Measurements from ENCODE around the gene DTNBP1. TPM values are rescaled to one million over a fixed set of nuclear protein-coding genes. Genes with fewer than 3 reads are reported as not detected.

Gene DTNBP1
- total and polyA plus RNA-seq, 2 of the 8 experiments (the other 6 are each of a cell fraction or from before 2014, with no cell fraction given), result 13.5 to 22.1 TPM

DNA sequence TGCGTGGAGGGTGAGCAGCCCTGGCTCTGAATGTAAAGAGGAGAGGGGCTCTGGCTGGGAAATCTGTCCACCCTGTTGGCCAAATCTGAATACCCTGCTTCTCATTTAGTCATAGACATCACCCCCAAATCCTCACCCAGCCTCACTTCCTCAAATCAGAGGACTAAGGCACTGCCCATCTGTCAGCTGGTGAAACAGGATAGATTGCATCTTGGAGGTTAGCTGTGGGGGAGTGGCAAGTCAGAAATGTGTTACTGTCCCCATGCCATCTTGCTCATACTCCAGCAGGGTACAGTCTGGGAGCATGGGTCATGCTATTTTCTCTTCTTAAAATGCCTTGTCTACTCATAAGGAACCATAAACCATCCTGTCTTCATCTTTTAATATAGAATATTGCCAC, 9.5 kb upstream of the DTNBP1 start:
- H3K18ac ChIP-seq (ENCODE audit: extremely low read depth, low read length), result no peak overlapping the region
- no peak overlapping the region for H3K23ac ChIP-seq (ENCODE audit: insufficient read length)
- no peak overlapping the region for H4K8ac ChIP-seq (ENCODE audit: extremely low read depth, insufficient read depth, low read length)
- no peak overlapping the region for H4K91ac ChIP-seq (replicated peaks; ENCODE audit: insufficient read length, low read length)
- H3K27ac ChIP-seq (ENCODE audit: low read depth, low read length), result no peak overlapping the region
- H3K9me3 ChIP-seq (ENCODE audit: insufficient read depth in 2 of 2, low read depth in 1 of 2, low read length in 1 of 2), result no peaks in the 10 kb centered on the region
- H3K79me1 ChIP-seq (ENCODE audit: low read depth, low read length), result no peaks in the 10 kb centered on the region
- H3K79me2 ChIP-seq (ENCODE audit: control insufficient read depth in 1 of 2, insufficient read depth in 2 of 2, low read length in 2 of 2), result no peaks in the 10 kb centered on the region
- H4K5ac ChIP-seq (ENCODE audit: insufficient read length, low read depth, low read length), result no peak overlapping the region
- no peak overlapping the region for H2BK20ac ChIP-seq (ENCODE audit: low read length)
- no peaks in the 10 kb centered on the region for H3K23me2 ChIP-seq (ENCODE audit: low read depth, low read length)
- H3K4me1 ChIP-seq (replicated peaks in 1 of 4; ENCODE audit: control insufficient read depth in 3 of 4, insufficient read depth in 4 of 4, low read length in 3 of 4), result peaks cover 0 to 8% (median 3%) of the 10 kb centered on the region in 4 experiments; a peak in 4 of 7 replicates
- no peak overlapping the region for H3K14ac ChIP-seq (ENCODE audit: insufficient read length)
- TF ChIP-seq CEBPB (IDR thresholded peaks at IDR 0.05; ENCODE audit: low read depth, low read length), result no peak
- no peak for TF ChIP-seq NANOG (IDR thresholded peaks at IDR 0.05; ENCODE audit: insufficient read depth, low read depth, low read length, poor library complexity, severe bottlenecking)
- TF ChIP-seq HDAC2 (IDR thresholded peaks at IDR 0.05; ENCODE audit: borderline replicate concordance in 1 of 2, low read depth in 2 of 2, low read length in 2 of 2), result no peak
- TF ChIP-seq, protein P1, sequence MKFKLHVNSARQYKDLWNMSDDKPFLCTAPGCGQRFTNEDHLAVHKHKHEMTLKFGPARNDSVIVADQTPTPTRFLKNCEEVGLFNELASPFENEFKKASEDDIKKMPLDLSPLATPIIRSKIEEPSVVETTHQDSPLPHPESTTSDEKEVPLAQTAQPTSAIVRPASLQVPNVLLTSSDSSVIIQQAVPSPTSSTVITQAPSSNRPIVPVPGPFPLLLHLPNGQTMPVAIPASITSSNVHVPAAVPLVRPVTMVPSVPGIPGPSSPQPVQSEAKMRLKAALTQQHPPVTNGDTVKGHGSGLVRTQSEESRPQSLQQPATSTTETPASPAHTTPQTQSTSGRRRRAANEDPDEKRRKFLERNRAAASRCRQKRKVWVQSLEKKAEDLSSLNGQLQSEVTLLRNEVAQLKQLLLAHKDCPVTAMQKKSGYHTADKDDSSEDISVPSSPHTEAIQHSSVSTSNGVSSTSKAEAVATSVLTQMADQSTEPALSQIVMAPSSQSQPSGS (IDR thresholded peaks at IDR 0.05; ENCODE audit: low read length), result no peak
- no peak for TF ChIP-seq SP2 (IDR thresholded peaks at IDR 0.05; ENCODE audit: low read length)
- TF ChIP-seq POU5F1 (IDR thresholded peaks at IDR 0.05; ENCODE audit: low read depth, low read length), result no peak
- no peak for TF ChIP-seq EGR1 (IDR thresholded peaks at IDR 0.05; ENCODE audit: borderline replicate concordance, low read depth, low read length)
- H2BK12ac ChIP-seq (ENCODE audit: low read depth, low read length), result no peak overlapping the region
- no peak overlapping the region for H2BK5ac ChIP-seq (ENCODE audit: low read depth, low read length)
- 92% methylated on average over 1 of the region's 1 CpG; no CpG with 5 or more reads in 1 of the 2 experiments for WGBS, 2 experiments (ENCODE audit: extremely low coverage in 1 of 2, insufficient coverage in 1 of 2, insufficient read length in 1 of 2, insufficient replicate concordance in 2 of 2, low coverage in 1 of 2, low lambda C conversion rate in 2 of 2, missing lambda C conversion rate in 1 of 2)
- H2AK5ac ChIP-seq (ENCODE audit: low read depth, low read length), result no peak overlapping the region
- no peaks in the 10 kb centered on the region for H4K20me1 ChIP-seq (replicated peaks in 1 of 2; ENCODE audit: control insufficient read depth in 1 of 2, insufficient read depth in 2 of 2, low read length in 2 of 2)
- H3K4me2 ChIP-seq (ENCODE audit: insufficient read depth in 1 of 2, low read depth in 2 of 2, low read length in 2 of 2), result no peak overlapping the region
- H3K36me3 ChIP-seq (ENCODE audit: control insufficient read depth in 2 of 4, insufficient read depth in 4 of 4, low read length in 3 of 4), result no peaks in the 10 kb centered on the region
- no peak overlapping the region for H2BK15ac ChIP-seq (ENCODE audit: low read length)
- H3K4ac ChIP-seq (replicated peaks; ENCODE audit: insufficient read length, low read depth, low read length), result no peak overlapping the region
- no peaks in the 10 kb centered on the region for H3K27me3 ChIP-seq (replicated peaks in 1 of 4; ENCODE audit: control insufficient read depth in 3 of 4, extremely low read depth in 1 of 4, insufficient read depth in 3 of 4, low read length in 3 of 4)
- CTCF ChIA-PET (ENCODE audit: partially characterized antibody), result interaction anchor here (0.8 kb wide), 1 partner anchor 11 kb away, joined by 3 read pairs; no protein-coding TSS in a partner anchor
- H3K9ac ChIP-seq (replicated peaks in 1 of 4; ENCODE audit: extremely low read depth in 1 of 4, low read depth in 3 of 4, low read length in 3 of 4), result no peak overlapping the region
- H2AFZ ChIP-seq (ENCODE audit: low read length), result no peak overlapping the region
- no peak overlapping the region for H3K56ac ChIP-seq (replicated peaks; ENCODE audit: insufficient read length, low read depth, low read length)
- H2BK120ac ChIP-seq (replicated peaks; ENCODE audit: low read depth, low read length), result no peak overlapping the region
- no peak overlapping the region for H3K4me3 ChIP-seq (ENCODE audit: extremely low read depth in 1 of 4, insufficient read depth in 2 of 4, low read depth in 3 of 4, low read length in 4 of 4)
- POLR2A ChIA-PET (ENCODE audit: partially characterized antibody), result no interaction called here
- no peak for DNase-seq (ENCODE audit: low read depth in 1 of 2, low spot score in 2 of 2)
- no peak for FAIRE-seq
